ENCODE data around the gene SLC7A6. TPM values are rescaled to one million over a fixed set of nuclear protein-coding genes. Genes with fewer than 3 reads are reported as not detected.

SLC7A6 gene
- total RNA-seq, 4 donors from 2014 or later: 20.6 to 145 (median 31.4) TPM

DNA sequence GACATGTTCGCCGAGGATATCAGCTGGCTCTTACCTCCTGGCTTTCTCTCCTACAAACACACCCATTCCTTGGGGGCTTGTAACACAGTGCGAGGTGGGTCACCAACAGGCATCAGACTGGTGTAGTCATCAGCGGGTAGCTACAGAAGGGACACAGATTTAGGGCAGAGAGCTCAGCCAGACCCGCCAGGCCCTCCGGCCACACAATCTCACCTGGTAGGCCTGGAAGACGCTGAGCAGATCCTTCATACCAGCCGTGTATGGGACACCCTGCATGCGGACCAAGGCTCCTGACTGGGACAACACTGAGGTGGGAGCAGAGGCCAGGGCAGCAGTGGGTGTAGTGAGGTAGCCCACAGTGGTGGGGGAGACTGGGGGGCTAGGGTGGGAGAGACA lies 34.2 kb upstream of the SLC7A6 start:
- in situ Hi-C loops (cut with MboI; ENCODE audit: low pct_ligation_motif_present in 1 of 4, low pct_unique_long_range_greater_than_20kb in 1 of 4, low sequenced_read_pairs in 3 of 4) (loop anchor here in 1 of 4 donors (25.0 kb wide), 1 partner anchor 143 kb away; the partner anchor contains the start of gene NFATC3), intact Hi-C loops (cut with DNase I; ENCODE audit: low total_unique reads) (loop anchor here (10.0 kb wide), 1 partner anchor 145 kb away; the partner anchor contains the start of gene NFATC3)
- no peak overlapping the region for H3K27ac ChIP-seq
- no peak for DNase-seq
- H3K4me1 ChIP-seq: peaks cover 10 to 53% (median 35%) of the 10 kb centered on the region in 4 donors
- no peaks in the 10 kb centered on the region for H3K36me3 ChIP-seq
- WGBS, 2 donors (ENCODE audit: low coverage in 1 of 2): 81% methylated on average over 6 of the region's 9 CpGs; no CpG with 5 or more reads in 1 of the 2 donors
- H3K27me3 ChIP-seq: no peaks in the 10 kb centered on the region
- TF ChIP-seq, protein P1, sequence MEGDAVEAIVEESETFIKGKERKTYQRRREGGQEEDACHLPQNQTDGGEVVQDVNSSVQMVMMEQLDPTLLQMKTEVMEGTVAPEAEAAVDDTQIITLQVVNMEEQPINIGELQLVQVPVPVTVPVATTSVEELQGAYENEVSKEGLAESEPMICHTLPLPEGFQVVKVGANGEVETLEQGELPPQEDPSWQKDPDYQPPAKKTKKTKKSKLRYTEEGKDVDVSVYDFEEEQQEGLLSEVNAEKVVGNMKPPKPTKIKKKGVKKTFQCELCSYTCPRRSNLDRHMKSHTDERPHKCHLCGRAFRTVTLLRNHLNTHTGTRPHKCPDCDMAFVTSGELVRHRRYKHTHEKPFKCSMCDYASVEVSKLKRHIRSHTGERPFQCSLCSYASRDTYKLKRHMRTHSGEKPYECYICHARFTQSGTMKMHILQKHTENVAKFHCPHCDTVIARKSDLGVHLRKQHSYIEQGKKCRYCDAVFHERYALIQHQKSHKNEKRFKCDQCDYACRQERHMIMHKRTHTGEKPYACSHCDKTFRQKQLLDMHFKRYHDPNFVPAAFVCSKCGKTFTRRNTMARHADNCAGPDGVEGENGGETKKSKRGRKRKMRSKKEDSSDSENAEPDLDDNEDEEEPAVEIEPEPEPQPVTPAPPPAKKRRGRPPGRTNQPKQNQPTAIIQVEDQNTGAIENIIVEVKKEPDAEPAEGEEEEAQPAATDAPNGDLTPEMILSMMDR (IDR thresholded peaks at IDR 0.05): no peak
- TF ChIP-seq POLR2A (IDR thresholded peaks at IDR 0.05) (no peak), POLR2AphosphoS5 (IDR thresholded peaks at IDR 0.05) (no peak), EP300 (IDR thresholded peaks at IDR 0.05; ENCODE audit: low read depth) (no peak)
- no peaks in the 10 kb centered on the region for H3K9me3 ChIP-seq
- H3K4me3 ChIP-seq: no peak overlapping the region

- intact Hi-C loops (cut with DNase I; ENCODE audit: low total_unique reads) (loop anchor here (10.0 kb wide), 1 partner anchor 146 kb away; the partner anchor contains the start of gene NFATC3), in situ Hi-C loops (cut with MboI; ENCODE audit: low pct_ligation_motif_present in 1 of 4, low pct_unique_long_range_greater_than_20kb in 1 of 4, low sequenced_read_pairs in 3 of 4) (loop anchor here in 1 of 4 donors (25.0 kb wide), 1 partner anchor 144 kb away; the partner anchor contains the start of gene NFATC3)
- TF ChIP-seq POLR2A (IDR thresholded peaks at IDR 0.05) (no peak), EP300 (IDR thresholded peaks at IDR 0.05; ENCODE audit: low read depth) (no peak), POLR2AphosphoS5 (IDR thresholded peaks at IDR 0.05) (no peak)
- TF ChIP-seq, protein P1 (IDR thresholded peaks at IDR 0.05): no peak
- H3K9me3 ChIP-seq: no peaks in the 10 kb centered on the region
- whole genome bisulfite sequencing, 2 donors (ENCODE audit: low coverage in 1 of 2): 89% methylated on average over 12 of the region's 12 CpGs; no CpG with 5 or more reads in 1 of the 2 donors
- no peak for DNase-seq
- H3K4me3 ChIP-seq: no peak overlapping the region
- no peaks in the 10 kb centered on the region for H3K36me3 ChIP-seq
- no peak overlapping the region for H3K27ac ChIP-seq
- no peaks in the 10 kb centered on the region for H3K27me3 ChIP-seq
- peaks cover 10 to 57% (median 36%) of the 10 kb centered on the region in 4 donors for H3K4me1 ChIP-seq
Observed at GRCh38 chr16:68230956-68231355, 33.4 kb upstream of the SLC7A6 start.

DNA sequence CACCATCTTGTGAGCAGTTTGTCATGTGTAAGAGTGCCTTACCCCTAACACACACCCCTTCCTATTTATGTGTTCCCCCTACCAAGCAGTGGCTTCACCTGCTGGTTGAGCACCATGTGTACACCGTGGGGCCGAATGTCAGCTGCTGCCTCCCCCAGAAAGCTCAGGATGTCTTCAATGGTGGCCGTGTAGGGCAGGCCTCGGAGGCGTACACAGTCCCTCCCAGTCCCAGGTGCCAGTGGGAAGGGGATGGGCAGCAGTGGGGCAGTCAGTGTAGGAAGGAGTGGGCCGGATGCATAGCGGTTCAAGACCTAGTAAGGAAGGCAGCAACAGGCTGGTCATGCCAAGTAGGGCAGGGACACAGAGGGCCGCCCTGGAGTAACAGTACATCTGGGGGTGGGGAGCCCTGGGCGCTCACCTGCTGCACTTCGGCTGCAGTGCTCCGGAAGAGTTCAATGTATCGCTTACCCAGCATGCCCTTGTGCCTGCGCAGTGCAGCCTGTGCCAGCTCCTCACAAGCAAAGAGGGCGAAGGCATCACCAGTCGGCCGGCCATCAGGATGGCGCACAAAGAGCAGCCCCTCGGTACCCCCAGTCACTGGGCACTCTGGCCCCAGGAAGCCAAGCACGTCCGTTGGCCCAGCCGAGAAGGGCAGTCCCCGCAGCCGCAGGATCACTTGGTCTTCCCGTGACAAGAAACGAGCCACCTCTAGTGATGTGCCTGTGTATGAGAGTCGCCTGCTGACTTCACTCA lies 32.8 kb upstream of the SLC7A6 start:
- intact Hi-C loops (cut with DNase I; ENCODE audit: low total_unique reads): loop anchor here (10.0 kb wide), 1 partner anchor 147 kb away; the partner anchor contains the start of gene NFATC3
- Histone ChIP-seq H3K36me3 (no peaks in the 10 kb centered on the region), H3K4me3 (no peak overlapping the region), H3K27ac (no peak overlapping the region), H3K27me3 (no peaks in the 10 kb centered on the region), H3K9me3 (no peaks in the 10 kb centered on the region), H3K4me1 (peaks cover 10 to 63% (median 42%) of the 10 kb centered on the region in 4 donors)
- 70 to 92% methylated on average over 2 to 24 of the region's 26 CpGs for WGBS, 2 donors (ENCODE audit: low coverage in 1 of 2)
- no peak for TF ChIP-seq POLR2AphosphoS5 (IDR thresholded peaks at IDR 0.05)
- TF ChIP-seq EP300 (IDR thresholded peaks at IDR 0.05; ENCODE audit: low read depth): no peak
- TF ChIP-seq, protein P1 (IDR thresholded peaks at IDR 0.05): no peak
- no peak for DNase-seq
- in situ Hi-C loops (cut with MboI; ENCODE audit: low pct_ligation_motif_present in 1 of 4, low pct_unique_long_range_greater_than_20kb in 1 of 4, low sequenced_read_pairs in 3 of 4): loop anchor here in 1 of 4 donors (25.0 kb wide), 1 partner anchor 144 kb away; the partner anchor contains the start of gene NFATC3

DNA sequence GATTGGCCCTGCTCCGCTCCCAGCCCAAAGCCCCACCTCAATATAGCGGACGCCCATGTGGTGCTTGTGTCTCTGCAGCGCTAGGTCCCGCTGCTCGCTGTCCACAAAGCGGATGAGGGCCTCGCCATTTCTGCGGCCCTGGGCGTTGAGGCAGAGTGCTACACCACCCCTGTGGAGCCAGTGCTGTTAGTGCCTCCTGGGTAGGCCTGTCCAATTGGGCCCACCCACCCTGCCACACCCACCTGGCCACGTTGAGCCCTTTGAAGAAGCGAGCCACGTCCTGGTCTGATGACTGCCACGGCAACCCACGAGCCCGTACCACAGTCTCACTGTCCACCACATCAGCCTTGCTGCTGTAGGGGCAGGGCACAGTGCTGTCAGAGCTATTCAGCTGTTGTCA lies 32.0 kb upstream of the SLC7A6 start:
- peaks cover 10 to 62% (median 45%) of the 10 kb centered on the region in 4 donors for H3K4me1 ChIP-seq
- TF ChIP-seq, protein P1 (IDR thresholded peaks at IDR 0.05): no peak
- TF ChIP-seq POLR2AphosphoS5 (IDR thresholded peaks at IDR 0.05): no peak
- TF ChIP-seq POLR2A (IDR thresholded peaks at IDR 0.05): no peak
- no peak for TF ChIP-seq EP300 (IDR thresholded peaks at IDR 0.05; ENCODE audit: low read depth)
- DNase-seq: no peak
- H3K27ac ChIP-seq: no peak overlapping the region
- in situ Hi-C loops (cut with MboI; ENCODE audit: low pct_ligation_motif_present in 1 of 4, low pct_unique_long_range_greater_than_20kb in 1 of 4, low sequenced_read_pairs in 3 of 4) (loop anchor here in 1 of 4 donors (25.0 kb wide), 1 partner anchor 145 kb away; the partner anchor contains the start of gene NFATC3), intact Hi-C loops (cut with DNase I; ENCODE audit: low total_unique reads) (loop anchor here (10.0 kb wide), 1 partner anchor 148 kb away; the partner anchor contains the start of gene NFATC3)
- no peaks in the 10 kb centered on the region for H3K36me3 ChIP-seq
- no peak overlapping the region for H3K4me3 ChIP-seq
- H3K27me3 ChIP-seq: no peaks in the 10 kb centered on the region
- no peaks in the 10 kb centered on the region for H3K9me3 ChIP-seq
- 81% methylated on average over 16 of the region's 16 CpGs; no CpG with 5 or more reads in 1 of the 2 donors for whole genome bisulfite sequencing, 2 donors (ENCODE audit: low coverage in 1 of 2)

Data from transverse colon (tissue), 4 donors.